ENCODE data around the gene ERLIN1.

- TF ChIP-seq YY1 (tag by site-specific recombination; IDR thresholded peaks at IDR 0.05) (no peak), CTCF (tag by site-specific recombination; IDR thresholded peaks at IDR 0.05) (no peak), ZNF24 (tag by site-specific recombination; IDR thresholded peaks at IDR 0.05) (no peak), ZNF423 (tag by site-specific recombination; IDR thresholded peaks at IDR 0.05) (no peak), SP2 (tag by site-specific recombination; IDR thresholded peaks at IDR 0.05) (no peak), PATZ1 (tag by site-specific recombination; IDR thresholded peaks at IDR 0.05) (no peak), ZNF148 (tag by site-specific recombination; IDR thresholded peaks at IDR 0.05; ENCODE audit: borderline replicate concordance) (no peak), SP7 (tag by site-specific recombination; IDR thresholded peaks at IDR 0.05) (no peak), ZNF623 (tag by site-specific recombination; IDR thresholded peaks at IDR 0.05) (no peak), ZNF776 (tag by site-specific recombination; IDR thresholded peaks at IDR 0.05; ENCODE audit: borderline replicate concordance) (no peak), REST (tag by site-specific recombination; IDR thresholded peaks at IDR 0.05) (no peak), ZNF16 (tag by site-specific recombination; IDR thresholded peaks at IDR 0.05; ENCODE audit: low read depth) (no peak), ZBTB1 (tag by site-specific recombination; IDR thresholded peaks at IDR 0.05) (no peak), ZNF274 (IDR thresholded peaks at IDR 0.05; ENCODE audit: low read length) (no peak), ZNF274 (tag by site-specific recombination; IDR thresholded peaks at IDR 0.05; ENCODE audit: borderline replicate concordance) (no peak)
Observed at GRCh38 chr10:100229819-100230422, 44.1 kb upstream of the ERLIN1 start.

Data from HEK293 (cell line).